Measurements from ENCODE around the gene CIZ1.

Gene CIZ1

GRCh38 chr9:128120061-128120740 is 71.2 kb downstream of the CIZ1 start:
- no peaks in the 10 kb centered on the region for H3K9me3 ChIP-seq (ENCODE audit: severe bottlenecking)
- no peaks in the 10 kb centered on the region for H3K4me1 ChIP-seq (ENCODE audit: insufficient read depth, poor library complexity, severe bottlenecking)
- TF ChIP-seq CTCF (IDR thresholded peaks at IDR 0.05; ENCODE audit: poor library complexity, severe bottlenecking): no peak
- no peak overlapping the region for H3K27ac ChIP-seq (ENCODE audit: poor library complexity, severe bottlenecking)
- H3K36me3 ChIP-seq (ENCODE audit: low read depth): peaks cover 13% of the 10 kb centered on the region
- DNase-seq (ENCODE audit: low spot score) (peak; percentile 55), ATAC-seq (ENCODE audit: low read depth) (no peak)
- no peak overlapping the region for H3K4me3 ChIP-seq (ENCODE audit: severe bottlenecking)
- no peaks in the 10 kb centered on the region for H3K27me3 ChIP-seq (ENCODE audit: insufficient read depth, poor library complexity, severe bottlenecking)

GRCh38 chr9:128118971-128119665 is 72.3 kb downstream of the CIZ1 start:
- peak; percentile 48 for DNase-seq (ENCODE audit: low spot score)
- peak; percentile 4; the same call in 1 of the 3 replicates for ATAC-seq (ENCODE audit: low read depth)
- Histone ChIP-seq H3K4me3 (ENCODE audit: severe bottlenecking) (no peak overlapping the region), H3K36me3 (ENCODE audit: low read depth) (peaks cover 3% of the 10 kb centered on the region; the same call in 1 of the 2 replicates), H3K9me3 (ENCODE audit: severe bottlenecking) (no peaks in the 10 kb centered on the region), H3K27me3 (ENCODE audit: insufficient read depth, poor library complexity, severe bottlenecking) (no peaks in the 10 kb centered on the region), H3K4me1 (ENCODE audit: insufficient read depth, poor library complexity, severe bottlenecking) (no peaks in the 10 kb centered on the region), H3K27ac (ENCODE audit: poor library complexity, severe bottlenecking) (no peak overlapping the region)
- no peak for TF ChIP-seq CTCF (IDR thresholded peaks at IDR 0.05; ENCODE audit: poor library complexity, severe bottlenecking)

GRCh38 chr9:128118472-128118857 is 72.9 kb downstream of the CIZ1 start:
- DNase-seq (ENCODE audit: low spot score): no peak
- Histone ChIP-seq H3K36me3 (ENCODE audit: low read depth) (no peaks in the 10 kb centered on the region), H3K27ac (ENCODE audit: poor library complexity, severe bottlenecking) (no peak overlapping the region), H3K4me3 (ENCODE audit: severe bottlenecking) (no peak overlapping the region), H3K4me1 (ENCODE audit: insufficient read depth, poor library complexity, severe bottlenecking) (no peaks in the 10 kb centered on the region), H3K27me3 (ENCODE audit: insufficient read depth, poor library complexity, severe bottlenecking) (no peaks in the 10 kb centered on the region), H3K9me3 (ENCODE audit: severe bottlenecking) (no peaks in the 10 kb centered on the region)
- TF ChIP-seq CTCF (IDR thresholded peaks at IDR 0.05; ENCODE audit: poor library complexity, severe bottlenecking): no peak
- ATAC-seq (ENCODE audit: low read depth): 0 out of 3 replicates have a peak, but pooled peaks have one; percentile 17

GRCh38 chr9:128117613-128118471 is 73.5 kb downstream of the CIZ1 start:
- Histone ChIP-seq H3K4me3 (ENCODE audit: severe bottlenecking) (no peak overlapping the region), H3K27me3 (ENCODE audit: insufficient read depth, poor library complexity, severe bottlenecking) (no peaks in the 10 kb centered on the region), H3K27ac (ENCODE audit: poor library complexity, severe bottlenecking) (no peak overlapping the region), H3K9me3 (ENCODE audit: severe bottlenecking) (no peaks in the 10 kb centered on the region), H3K36me3 (ENCODE audit: low read depth) (no peaks in the 10 kb centered on the region), H3K4me1 (ENCODE audit: insufficient read depth, poor library complexity, severe bottlenecking) (no peaks in the 10 kb centered on the region)
- TF ChIP-seq CTCF (IDR thresholded peaks at IDR 0.05; ENCODE audit: poor library complexity, severe bottlenecking): peak; percentile 99
- DNase-seq (ENCODE audit: low spot score) (peak; percentile 83), ATAC-seq (ENCODE audit: low read depth) (peak; percentile 61)
